ENCODE measurements around the gene EMX1. TPM values are rescaled to one million over a fixed set of nuclear protein-coding genes. Genes with fewer than 3 reads are reported as not detected.

The EMX1 gene
- total RNA-seq, 2 experiments from 2014 or later, result not detected

DNA sequence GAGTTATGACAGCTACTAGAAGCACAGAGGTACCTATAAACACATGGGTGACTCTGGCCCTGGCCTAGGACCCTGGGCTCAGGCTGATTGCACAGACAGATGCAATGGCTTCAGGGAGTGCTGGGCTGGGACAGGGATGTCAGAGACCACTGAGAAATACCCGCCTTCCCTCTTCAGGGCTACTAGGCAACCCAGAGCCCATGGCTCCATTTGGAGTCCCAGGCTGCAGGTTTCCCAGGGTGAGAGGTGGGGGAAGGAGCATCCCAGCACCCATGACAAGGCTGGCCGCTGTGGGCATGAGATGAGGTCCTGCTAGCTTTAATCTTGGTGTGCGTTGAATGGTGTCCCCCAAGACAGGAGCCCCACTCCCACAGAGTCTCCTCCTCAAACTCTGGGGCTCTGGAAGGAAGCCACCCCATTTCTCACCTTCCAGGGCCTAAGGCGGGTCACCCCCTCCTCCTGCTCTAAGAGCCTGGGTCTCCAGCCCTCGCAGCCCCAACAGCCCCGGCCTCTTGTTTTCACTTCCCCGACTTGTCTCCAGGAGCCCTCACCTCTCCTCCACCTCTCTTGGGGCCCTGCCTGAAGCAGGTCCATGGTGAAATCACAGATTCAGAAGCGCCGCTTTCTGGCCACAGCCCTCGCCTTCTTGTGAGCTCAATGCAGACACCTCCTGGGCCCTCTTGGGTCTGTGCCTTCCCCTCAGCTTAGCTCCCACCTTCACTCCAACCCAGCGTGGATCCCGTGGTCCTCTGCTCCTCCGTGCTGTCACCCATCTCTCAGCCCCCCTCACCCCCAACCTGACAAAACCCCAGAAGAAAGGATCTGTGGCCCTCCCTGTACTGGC, 41.4 kb downstream of the EMX1 start:
- POLR2A ChIA-PET, result no interaction called here
- peaks cover 5% of the 10 kb centered on the region for H3K4me1 ChIP-seq (ENCODE audit: insufficient read depth, low read length, poor library complexity, severe bottlenecking)
- no peaks in the 10 kb centered on the region for H3K9me3 ChIP-seq (ENCODE audit: low read length)
- BruUV-seq (replicated peaks), result no TSS peak
- no peak for DNase-seq (ENCODE audit: low spot score)
- H3K4me2 ChIP-seq (ENCODE audit: low read length), result no peak overlapping the region
- CTCF ChIA-PET (ENCODE audit: unreplicated experiment), result no interaction called here
- no peak overlapping the region for H3K4me3 ChIP-seq (ENCODE audit: low read depth, low read length, poor library complexity, severe bottlenecking)
- TF ChIP-seq, protein P1, sequence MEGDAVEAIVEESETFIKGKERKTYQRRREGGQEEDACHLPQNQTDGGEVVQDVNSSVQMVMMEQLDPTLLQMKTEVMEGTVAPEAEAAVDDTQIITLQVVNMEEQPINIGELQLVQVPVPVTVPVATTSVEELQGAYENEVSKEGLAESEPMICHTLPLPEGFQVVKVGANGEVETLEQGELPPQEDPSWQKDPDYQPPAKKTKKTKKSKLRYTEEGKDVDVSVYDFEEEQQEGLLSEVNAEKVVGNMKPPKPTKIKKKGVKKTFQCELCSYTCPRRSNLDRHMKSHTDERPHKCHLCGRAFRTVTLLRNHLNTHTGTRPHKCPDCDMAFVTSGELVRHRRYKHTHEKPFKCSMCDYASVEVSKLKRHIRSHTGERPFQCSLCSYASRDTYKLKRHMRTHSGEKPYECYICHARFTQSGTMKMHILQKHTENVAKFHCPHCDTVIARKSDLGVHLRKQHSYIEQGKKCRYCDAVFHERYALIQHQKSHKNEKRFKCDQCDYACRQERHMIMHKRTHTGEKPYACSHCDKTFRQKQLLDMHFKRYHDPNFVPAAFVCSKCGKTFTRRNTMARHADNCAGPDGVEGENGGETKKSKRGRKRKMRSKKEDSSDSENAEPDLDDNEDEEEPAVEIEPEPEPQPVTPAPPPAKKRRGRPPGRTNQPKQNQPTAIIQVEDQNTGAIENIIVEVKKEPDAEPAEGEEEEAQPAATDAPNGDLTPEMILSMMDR (conservative IDR thresholded peaks at IDR 0.05; ENCODE audit: low read length), result no peak
- TF ChIP-seq EZH2phosphoT487 (IDR thresholded peaks at IDR 0.05; ENCODE audit: borderline replicate concordance, low read depth, low read length), result no peak
- no peaks in the 10 kb centered on the region for H3K9me2 ChIP-seq (ENCODE audit: insufficient read depth, low read length)
- H4K20me1 ChIP-seq (ENCODE audit: insufficient read depth, low read length), result no peaks in the 10 kb centered on the region
- H3K79me2 ChIP-seq (ENCODE audit: insufficient read depth, low read depth, low read length), result no peaks in the 10 kb centered on the region
- intact Hi-C loops (cut with micrococcal nuclease; ENCODE audit: unreplicated experiment), result no loop called here
- H3K36me3 ChIP-seq (ENCODE audit: insufficient read depth, low read length), result no peaks in the 10 kb centered on the region
- H3K27ac ChIP-seq (ENCODE audit: low read depth, low read length, poor library complexity, severe bottlenecking), result no peak overlapping the region
- no peak overlapping the region for H2AFZ ChIP-seq (ENCODE audit: low read length)

DNA sequence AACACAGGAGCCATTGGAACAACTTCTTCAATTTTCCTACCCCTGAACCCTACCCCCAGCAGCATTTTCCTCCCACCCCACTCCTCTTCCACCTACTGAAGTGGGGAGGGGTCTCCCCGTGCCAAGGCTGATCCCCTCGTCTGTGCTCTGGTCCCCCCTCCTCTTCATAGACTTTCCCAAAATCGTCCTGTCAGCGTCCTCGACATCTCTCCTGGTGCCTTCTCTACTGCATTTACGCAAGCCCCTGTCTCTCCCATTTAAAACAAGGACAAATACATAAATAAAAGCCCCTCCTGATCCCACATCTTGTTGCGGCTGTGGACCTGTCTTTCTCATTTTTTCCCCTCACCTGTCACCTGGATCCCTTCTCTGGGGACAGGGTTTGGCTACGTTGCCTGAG, 42.2 kb downstream of the EMX1 start:
- ChIA-PET CTCF (ENCODE audit: unreplicated experiment) (no interaction called here), POLR2A (no interaction called here)
- H3K79me2 ChIP-seq (ENCODE audit: insufficient read depth, low read depth, low read length), result no peaks in the 10 kb centered on the region
- no peak for DNase-seq (ENCODE audit: low spot score)
- H3K4me3 ChIP-seq (ENCODE audit: low read depth, low read length, poor library complexity, severe bottlenecking), result no peak overlapping the region
- H3K27ac ChIP-seq (ENCODE audit: low read depth, low read length, poor library complexity, severe bottlenecking), result no peak overlapping the region
- TF ChIP-seq EZH2phosphoT487 (IDR thresholded peaks at IDR 0.05; ENCODE audit: borderline replicate concordance, low read depth, low read length), result no peak
- TF ChIP-seq, protein P1 (conservative IDR thresholded peaks at IDR 0.05; ENCODE audit: low read length), result no peak
- intact Hi-C loops (cut with micrococcal nuclease; ENCODE audit: unreplicated experiment), result no loop called here
- no peaks in the 10 kb centered on the region for H4K20me1 ChIP-seq (ENCODE audit: insufficient read depth, low read length)
- H2AFZ ChIP-seq (ENCODE audit: low read length), result no peak overlapping the region
- no peak overlapping the region for H3K4me2 ChIP-seq (ENCODE audit: low read length)
- BruUV-seq (replicated peaks), result no TSS peak
- H3K4me1 ChIP-seq (ENCODE audit: insufficient read depth, low read length, poor library complexity, severe bottlenecking), result no peaks in the 10 kb centered on the region
- H3K9me2 ChIP-seq (ENCODE audit: insufficient read depth, low read length), result no peaks in the 10 kb centered on the region
- H3K9me3 ChIP-seq (ENCODE audit: low read length), result no peaks in the 10 kb centered on the region
- H3K36me3 ChIP-seq (ENCODE audit: insufficient read depth, low read length), result no peaks in the 10 kb centered on the region
